Activated CD4-positive, alpha-beta memory T cell treated with anti-CD3 and anti-CD28 coated beads, Interleukin-2, amount 10 ng/mL, durations not matched to agents 7 days and 5 days (primary cell): ENCODE data around the gene CDH13. TPM values are rescaled to one million over a fixed set of nuclear protein-coding genes. Genes with fewer than 3 reads are reported as not detected.

ENCODE experiments used
- CTCF ChIA-PET: fragments of 350-600 bp; sonication (Branson Sonifier 250); formaldehyde crosslinking; loops from one replicate; lab custom pipeline; 2021; ENCODE audit warnings: antibody characterized with exemption, inconsistent platforms; lab: Charles Lee
- POLR2A ChIA-PET: fragments of 350-600 bp; sonication (Branson Sonifier 250); formaldehyde crosslinking; loops from one replicate; lab custom pipeline; 2021; ENCODE audit warnings: antibody characterized with exemption; lab: Charles Lee
- DNase-seq: peaks from one replicate; pipeline ENCODE4 v3.0.0-alpha.2; 2020
- H3K27ac Mint-ChIP-seq: one replicate; pipeline ENCODE4 v1.8.0; 2021; ENCODE audit warnings: mild to moderate bottlenecking, mixed read lengths
- H3K27me3 Mint-ChIP-seq: one replicate; pipeline ENCODE4 v1.8.0; 2021; ENCODE audit warnings: mixed read lengths
- H3K36me3 Mint-ChIP-seq: one replicate; pipeline ENCODE4 v1.8.0; 2021; ENCODE audit warnings: low read depth, mixed read lengths
- H3K4me1 Mint-ChIP-seq: one replicate; pipeline ENCODE4 v1.8.0; 2021; ENCODE audit warnings: mixed read lengths
- H3K4me3 Mint-ChIP-seq: one replicate; pipeline ENCODE4 v1.8.0; 2021; ENCODE audit warnings: mild to moderate bottlenecking, mixed read lengths
- H3K9me3 Mint-ChIP-seq: one replicate; pipeline ENCODE4 v1.8.0; 2021; ENCODE audit warnings: mixed read lengths
- total RNA-seq, 2 experiments: library from RNA; stranded (reverse); gene quantifications; one replicate each; pipeline ENCODE4 v1.2.3, GENCODE V29; 2021

CDH13 gene
- total RNA-seq, 2 experiments from 2014 or later, result not detected

DNA sequence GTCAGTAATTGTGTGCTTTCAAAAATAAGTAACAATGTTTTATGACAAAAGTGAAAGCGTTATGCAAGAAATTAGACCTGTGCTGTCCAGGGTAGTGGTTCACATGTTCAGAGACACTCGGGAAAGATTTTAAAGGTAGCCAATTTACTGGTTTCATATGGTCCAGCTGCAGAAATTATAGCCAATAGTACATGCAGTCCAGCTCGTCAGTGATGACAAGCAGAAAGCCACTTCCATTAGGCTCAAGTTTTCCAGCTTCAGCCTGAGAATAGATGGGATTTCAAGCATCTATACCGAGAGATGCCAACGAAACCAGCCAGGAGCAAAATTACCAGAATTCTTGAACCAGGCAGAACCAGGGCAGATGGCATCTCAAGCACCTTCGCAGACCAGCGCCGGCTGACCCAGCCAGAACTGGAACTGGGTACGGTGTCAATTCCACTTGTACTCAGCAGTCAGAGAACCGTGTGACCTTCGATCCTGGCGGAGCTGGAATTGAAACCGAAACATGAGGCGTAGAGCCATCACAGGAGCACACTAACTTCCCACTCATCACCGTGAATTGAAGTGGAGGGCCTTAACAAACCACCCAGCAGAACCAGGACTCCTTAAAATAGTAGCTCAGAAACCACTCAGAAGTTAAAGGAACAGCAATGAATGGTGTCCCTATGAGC is 973.2 kb downstream of the CDH13 start:
- Mint-ChIP-seq H3K4me3 (no peak overlapping the region), H3K27ac (no peak overlapping the region), H3K9me3 (no peaks in the 10 kb centered on the region), H3K36me3 (no peaks in the 10 kb centered on the region), H3K27me3 (no peaks in the 10 kb centered on the region), H3K4me1 (no peaks in the 10 kb centered on the region)
- POLR2A ChIA-PET, result no interaction called here
- CTCF ChIA-PET, result no interaction called here
- no peak for DNase-seq

DNA sequence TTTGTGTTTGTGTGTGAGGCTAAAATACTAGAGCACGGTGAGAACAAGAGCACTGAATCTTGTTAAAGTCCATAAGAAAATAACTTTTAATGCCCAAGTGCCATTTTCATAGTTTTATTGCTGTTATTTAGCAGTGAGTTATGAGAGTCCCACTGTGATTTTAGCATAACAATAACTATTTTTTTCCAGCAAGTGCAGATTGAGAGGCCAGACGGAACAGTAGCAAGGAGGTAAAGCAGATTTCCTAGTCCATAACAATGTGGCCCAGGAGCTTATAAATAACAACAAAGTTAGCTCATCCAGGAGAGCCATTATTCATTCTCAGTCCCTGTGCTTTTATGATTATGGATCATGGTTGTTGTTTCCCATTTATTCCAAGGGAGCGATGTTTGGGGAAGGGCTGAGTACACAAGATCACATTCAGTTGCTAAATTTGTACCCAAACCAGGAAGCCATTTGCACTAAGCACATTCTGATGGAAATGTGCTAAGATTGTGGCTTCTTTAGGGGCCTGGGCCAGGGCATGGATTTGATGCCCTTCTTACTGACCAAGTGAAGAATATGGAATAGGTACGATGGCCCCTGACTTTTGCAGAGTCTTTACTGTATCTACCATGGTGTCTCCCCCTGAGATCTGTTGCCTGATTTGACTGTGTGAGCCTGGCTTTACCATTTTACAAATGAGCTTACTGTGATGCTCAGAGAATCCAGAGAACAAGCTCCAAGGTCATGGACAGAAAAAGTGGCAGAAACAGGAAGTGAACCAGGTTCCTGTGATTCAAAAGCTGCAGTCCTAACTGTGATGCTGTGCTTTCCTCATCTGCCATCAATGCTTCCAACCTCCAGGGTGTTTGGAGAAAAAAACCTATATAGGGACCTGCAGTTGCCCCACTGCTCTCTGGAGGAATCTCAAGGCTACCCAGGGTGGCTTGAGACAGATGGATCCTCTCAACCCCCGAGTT is 976.3 kb downstream of the CDH13 start:
- Mint-ChIP-seq H3K4me3 (no peak overlapping the region), H3K27ac (no peak overlapping the region), H3K4me1 (no peaks in the 10 kb centered on the region), H3K36me3 (no peaks in the 10 kb centered on the region), H3K27me3 (no peaks in the 10 kb centered on the region), H3K9me3 (no peaks in the 10 kb centered on the region)
- no peak for DNase-seq
- ChIA-PET POLR2A (no interaction called here), CTCF (no interaction called here)

DNA sequence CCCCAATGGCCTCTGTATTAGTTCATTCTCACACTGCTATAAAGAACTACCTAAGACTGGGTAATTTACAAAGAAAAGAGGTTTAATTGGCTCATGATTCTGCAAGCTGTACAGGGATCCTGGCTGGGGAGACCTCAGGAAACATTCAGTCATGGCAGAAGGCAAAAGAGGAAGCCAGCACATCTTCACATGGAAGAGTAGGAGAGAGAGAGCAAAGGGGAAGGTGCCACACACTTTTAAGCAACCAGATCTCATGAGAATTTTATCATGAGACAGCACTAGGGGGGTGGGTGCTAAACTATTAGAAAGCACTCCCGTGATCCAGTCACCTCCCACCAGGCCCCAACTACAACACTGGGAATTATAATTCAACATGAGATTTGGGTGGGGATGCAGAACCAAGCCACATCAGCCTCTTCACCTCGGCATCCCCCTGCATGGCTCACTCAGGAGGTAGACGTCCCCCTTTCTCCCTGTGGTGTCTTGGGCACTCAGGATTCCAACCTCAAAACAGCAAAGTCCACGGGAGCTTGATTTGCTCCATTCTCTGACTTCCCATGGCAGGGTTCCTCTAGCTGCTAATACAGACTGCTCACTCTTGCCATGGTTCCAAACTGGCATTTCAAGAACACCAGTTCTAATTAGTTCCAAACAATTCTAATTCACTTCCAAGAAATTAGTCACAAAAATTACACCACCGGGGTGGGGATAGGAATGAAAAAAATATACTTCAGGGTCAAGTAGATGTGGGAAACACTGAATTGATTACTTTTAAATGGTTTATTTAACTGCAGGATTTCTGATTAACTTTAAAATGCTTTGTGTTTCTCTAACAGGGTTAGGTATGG is 977.2 kb downstream of the CDH13 start:
- POLR2A ChIA-PET, result no interaction called here
- Mint-ChIP-seq H3K4me3 (no peak overlapping the region), H3K9me3 (no peaks in the 10 kb centered on the region), H3K4me1 (no peaks in the 10 kb centered on the region), H3K36me3 (no peaks in the 10 kb centered on the region), H3K27ac (no peak overlapping the region), H3K27me3 (no peaks in the 10 kb centered on the region)
- DNase-seq, result no peak
- CTCF ChIA-PET, result no interaction called here

DNA sequence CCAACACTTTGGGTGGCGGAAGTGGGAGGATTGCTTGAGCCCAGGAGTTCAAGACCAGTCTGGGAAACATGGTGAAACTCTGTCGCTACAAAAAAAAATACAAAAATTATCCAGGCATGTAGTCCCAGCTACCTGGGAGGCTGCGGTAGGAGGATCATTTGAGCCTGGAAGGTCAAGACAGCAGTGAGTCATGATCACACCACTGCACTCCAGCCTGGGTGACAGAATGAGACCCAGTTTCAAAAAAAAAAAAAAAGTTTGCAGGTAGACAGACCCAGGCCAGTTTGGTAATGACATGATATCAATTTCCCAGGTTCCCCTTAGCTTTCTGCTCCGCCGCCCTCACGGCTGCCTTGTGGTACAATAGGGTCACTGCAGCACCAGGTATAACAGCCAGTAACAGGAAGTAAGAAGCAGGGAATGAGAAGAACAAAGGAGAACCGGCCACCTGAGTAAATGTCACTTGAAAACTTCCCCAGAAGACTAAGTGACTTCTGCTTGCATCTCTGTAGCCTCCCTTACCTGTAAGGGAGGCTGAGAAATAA is 979.8 kb downstream of the CDH13 start:
- no peak for DNase-seq
- Mint-ChIP-seq H3K4me3 (no peak overlapping the region), H3K4me1 (no peaks in the 10 kb centered on the region), H3K27me3 (no peaks in the 10 kb centered on the region), H3K36me3 (no peaks in the 10 kb centered on the region), H3K27ac (no peak overlapping the region), H3K9me3 (no peaks in the 10 kb centered on the region)
- ChIA-PET POLR2A (no interaction called here), CTCF (no interaction called here)

DNA sequence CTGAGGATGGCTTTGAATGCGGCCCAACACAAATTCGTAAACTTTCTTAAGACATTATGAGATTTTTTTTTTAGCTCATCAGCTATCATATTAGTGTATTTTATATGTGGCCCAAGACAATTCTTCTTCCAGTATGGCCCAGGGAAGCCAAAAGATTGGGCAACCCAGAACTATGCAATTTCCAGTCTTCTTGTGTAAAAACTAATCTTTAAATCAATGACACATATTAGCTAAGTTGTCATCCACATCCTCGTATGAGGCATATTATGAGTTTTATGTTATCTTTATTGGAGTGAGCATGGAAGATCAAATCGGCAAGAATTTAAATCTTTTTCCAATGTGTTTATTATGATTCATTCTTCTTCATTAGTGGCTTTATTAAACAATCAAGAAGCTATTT is 982.4 kb downstream of the CDH13 start:
- no peaks in the 10 kb centered on the region for H3K9me3 Mint-ChIP-seq
- ChIA-PET CTCF (no interaction called here), POLR2A (no interaction called here)
- no peak overlapping the region for H3K27ac Mint-ChIP-seq
- H3K4me3 Mint-ChIP-seq, result no peak overlapping the region
- no peaks in the 10 kb centered on the region for H3K4me1 Mint-ChIP-seq
- no peak for DNase-seq
- H3K36me3 Mint-ChIP-seq, result no peaks in the 10 kb centered on the region
- H3K27me3 Mint-ChIP-seq, result no peaks in the 10 kb centered on the region

DNA sequence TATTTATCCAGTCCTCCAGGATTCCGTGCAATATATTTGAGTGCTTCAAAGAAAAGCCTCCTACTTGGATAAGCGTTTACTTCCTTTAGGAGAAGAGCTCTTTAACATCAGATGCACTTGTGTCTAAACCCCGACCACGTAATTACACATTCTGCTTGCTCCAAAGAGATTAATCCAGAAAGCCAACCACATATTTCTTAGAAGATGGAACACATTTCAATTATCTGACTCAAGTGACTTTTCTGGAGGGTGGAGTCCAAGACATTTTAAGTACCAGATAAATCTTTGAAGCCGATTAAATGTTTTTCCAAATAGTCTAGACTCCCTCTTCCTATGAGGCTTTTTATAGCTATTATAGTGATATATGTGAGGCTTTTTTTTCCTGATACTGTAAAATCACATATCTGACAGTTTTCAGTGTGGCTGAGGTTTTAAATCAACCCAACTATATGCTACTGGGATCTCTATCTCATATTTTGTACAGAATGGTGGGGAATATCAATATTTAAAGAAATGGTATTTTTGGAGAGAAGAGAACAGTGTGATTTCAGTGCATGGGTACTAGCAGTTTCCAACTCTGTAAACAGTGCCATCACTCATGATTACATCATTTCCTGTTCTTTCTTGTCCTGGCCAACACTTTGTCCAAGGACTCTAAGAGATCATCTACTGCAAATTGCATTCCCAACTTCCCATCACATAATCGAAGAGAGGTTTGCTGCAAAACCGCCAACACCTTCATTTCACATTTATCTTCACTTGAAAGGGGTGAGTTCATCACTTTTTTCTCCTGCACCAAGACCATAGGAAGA is 988.6 kb downstream of the CDH13 start:
- Mint-ChIP-seq H3K27ac (no peak overlapping the region), H3K4me1 (no peaks in the 10 kb centered on the region), H3K27me3 (no peaks in the 10 kb centered on the region), H3K9me3 (no peaks in the 10 kb centered on the region), H3K4me3 (no peak overlapping the region), H3K36me3 (no peaks in the 10 kb centered on the region)
- DNase-seq, result no peak
- ChIA-PET POLR2A (no interaction called here), CTCF (no interaction called here)

DNA sequence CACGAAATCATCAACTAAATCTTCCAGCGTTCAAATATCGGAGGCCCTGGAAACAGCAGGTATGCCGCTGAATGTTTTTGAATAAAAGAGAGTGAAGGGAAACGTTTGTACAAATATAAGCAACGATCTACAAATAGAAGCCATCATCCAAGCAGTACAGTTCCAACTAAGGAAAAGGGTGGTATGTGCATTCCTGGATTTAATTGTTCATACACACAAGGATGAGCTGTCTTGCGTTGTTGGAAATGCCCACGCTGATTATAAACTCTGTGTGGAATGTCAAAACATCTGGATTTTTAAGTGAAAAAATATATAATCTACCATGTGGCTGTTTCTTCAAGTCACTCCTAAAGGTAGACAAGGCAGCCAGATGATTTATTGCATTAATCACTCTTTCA is 989.2 kb downstream of the CDH13 start:
- Mint-ChIP-seq H3K4me1 (no peaks in the 10 kb centered on the region), H3K36me3 (no peaks in the 10 kb centered on the region), H3K9me3 (no peaks in the 10 kb centered on the region), H3K27ac (no peak overlapping the region), H3K27me3 (no peaks in the 10 kb centered on the region), H3K4me3 (no peak overlapping the region)
- no peak for DNase-seq
- ChIA-PET CTCF (no interaction called here), POLR2A (no interaction called here)

DNA sequence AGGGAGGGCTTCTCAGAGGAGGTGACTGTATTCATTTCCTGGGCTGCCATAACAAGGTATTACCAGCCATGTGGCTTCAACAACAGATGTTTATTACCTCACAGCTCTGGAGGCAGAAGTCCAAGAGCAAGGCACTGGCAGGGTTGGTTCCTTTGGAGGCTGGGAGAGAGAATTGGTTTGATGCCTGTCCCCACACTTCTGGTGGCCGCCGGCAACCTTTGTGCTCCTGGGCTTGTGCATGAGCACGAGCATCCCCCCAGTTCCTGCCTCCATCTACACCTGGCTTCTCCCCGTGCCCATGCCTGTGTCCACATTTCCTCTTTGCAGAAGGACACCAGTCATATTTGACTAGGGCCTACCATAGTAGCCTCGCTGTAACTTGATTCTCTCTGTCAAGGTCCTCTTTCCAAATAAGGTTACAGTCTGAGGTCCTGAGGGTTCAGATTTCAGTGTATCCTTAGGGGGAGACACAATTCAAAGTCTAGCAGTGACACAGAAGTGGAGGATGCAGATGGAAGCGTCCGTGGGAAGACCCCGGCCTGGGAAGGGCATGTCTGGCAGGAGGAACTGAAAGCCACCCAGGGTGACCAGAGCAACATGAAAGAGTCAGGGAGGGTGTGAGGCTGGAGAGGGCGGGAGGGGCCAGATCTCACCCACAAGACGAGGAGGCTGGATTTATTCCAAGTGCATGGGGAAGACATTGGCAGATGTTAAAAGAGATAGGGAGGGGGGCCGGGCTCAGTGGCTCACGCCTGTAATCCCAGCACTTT is 992.8 kb downstream of the CDH13 start:
- H3K36me3 Mint-ChIP-seq, result no peaks in the 10 kb centered on the region
- CTCF ChIA-PET, result no interaction called here

DNA sequence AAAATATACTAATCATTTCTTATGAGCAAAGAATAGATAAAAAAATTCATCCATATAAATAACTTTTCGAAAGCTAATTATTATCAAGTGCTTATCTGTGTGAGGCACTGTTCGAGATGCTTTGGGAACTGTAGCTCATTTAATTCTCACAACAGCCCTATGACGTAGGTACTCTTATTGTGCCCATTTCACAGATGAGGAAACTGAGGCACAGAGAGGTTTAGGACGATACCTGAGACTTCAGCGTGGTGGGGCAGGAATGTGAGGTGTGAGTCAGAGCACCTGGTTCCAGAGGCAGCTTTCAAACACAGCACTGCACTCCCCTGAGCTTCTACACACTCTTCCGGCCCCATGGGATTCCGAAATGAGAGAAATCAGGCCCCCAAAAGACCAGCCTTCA is 995.2 kb downstream of the CDH13 start:
- H3K27me3 Mint-ChIP-seq, result no peaks in the 10 kb centered on the region
- H3K9me3 Mint-ChIP-seq, result peaks cover 2% of the 10 kb centered on the region
- ChIA-PET POLR2A (no interaction called here), CTCF (no interaction called here)
- no peak overlapping the region for H3K4me3 Mint-ChIP-seq
- H3K36me3 Mint-ChIP-seq, result no peaks in the 10 kb centered on the region
- H3K27ac Mint-ChIP-seq, result no peak overlapping the region
- DNase-seq, result no peak
- no peaks in the 10 kb centered on the region for H3K4me1 Mint-ChIP-seq

More for the DNA sequence above, 992.8 kb downstream of the CDH13 start:
- no peaks in the 10 kb centered on the region for H3K27me3 Mint-ChIP-seq
- no peaks in the 10 kb centered on the region for H3K4me1 Mint-ChIP-seq
- H3K4me3 Mint-ChIP-seq, result no peak overlapping the region
- POLR2A ChIA-PET, result no interaction called here
- H3K9me3 Mint-ChIP-seq, result no peaks in the 10 kb centered on the region
- no peak for DNase-seq
- no peak overlapping the region for H3K27ac Mint-ChIP-seq

DNA sequence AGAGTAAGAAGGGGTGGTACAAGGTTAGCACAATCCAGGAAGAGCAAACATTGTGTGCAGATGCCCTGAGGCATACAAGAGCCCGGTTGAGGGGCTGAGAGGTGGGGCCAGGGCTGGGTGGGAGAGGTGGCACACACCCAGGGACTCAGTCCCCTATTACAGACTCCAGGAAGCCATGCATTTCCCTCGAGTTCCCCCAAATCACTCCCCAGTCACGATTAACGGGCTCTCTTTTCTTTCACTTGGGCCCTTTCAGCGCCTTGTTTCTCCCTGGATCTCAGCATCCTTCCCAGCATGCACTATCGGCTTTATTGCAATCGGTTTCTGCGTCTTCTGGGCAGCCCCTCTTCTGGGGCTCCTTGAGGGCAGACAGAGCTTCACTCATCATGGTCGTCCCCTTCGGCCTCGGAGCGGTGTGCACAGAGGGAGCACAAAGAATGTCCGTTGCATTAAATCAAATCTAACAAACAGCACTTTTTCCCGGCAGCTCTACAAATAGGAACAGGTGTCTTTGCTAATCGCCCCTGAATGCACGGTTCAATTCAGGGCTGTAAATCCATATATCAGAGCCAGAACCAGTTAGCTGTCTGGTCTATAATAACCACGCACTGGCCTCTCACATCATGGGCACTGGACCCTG is 996.4 kb downstream of the CDH13 start:
- Mint-ChIP-seq H3K27me3 (no peaks in the 10 kb centered on the region), H3K4me3 (no peak overlapping the region), H3K4me1 (no peaks in the 10 kb centered on the region), H3K36me3 (no peaks in the 10 kb centered on the region), H3K9me3 (peaks cover 2% of the 10 kb centered on the region), H3K27ac (no peak overlapping the region)
- POLR2A ChIA-PET, result no interaction called here
- no peak for DNase-seq
- CTCF ChIA-PET, result no interaction called here

DNA sequence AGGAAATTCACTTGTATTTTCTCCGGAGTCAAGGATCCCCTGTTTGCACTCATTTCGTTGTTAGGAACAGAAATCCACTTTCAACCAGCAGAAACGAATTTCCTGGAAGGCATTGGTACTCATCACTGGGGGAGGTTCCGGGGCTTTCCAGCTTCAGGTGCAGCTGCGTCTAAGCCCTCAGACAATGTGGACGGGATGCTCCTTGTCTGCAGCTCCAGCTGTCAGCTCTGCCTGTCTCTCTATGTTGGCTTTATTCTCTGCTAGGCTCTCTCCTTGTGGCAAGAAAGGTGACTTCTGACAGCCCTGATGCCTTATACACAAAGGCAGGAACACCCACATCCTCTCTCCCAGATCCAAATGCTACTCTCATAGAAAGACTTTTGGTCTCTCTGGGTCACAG is 997.1 kb downstream of the CDH13 start:
- ChIA-PET POLR2A (no interaction called here), CTCF (no interaction called here)
- Mint-ChIP-seq H3K27ac (no peak overlapping the region), H3K4me3 (no peak overlapping the region), H3K9me3 (peaks cover 2% of the 10 kb centered on the region), H3K36me3 (no peaks in the 10 kb centered on the region), H3K27me3 (no peaks in the 10 kb centered on the region), H3K4me1 (no peaks in the 10 kb centered on the region)
- DNase-seq, result no peak
